PC-3 (cell line): ENCODE measurements around the gene ANKRD45. TPM values are rescaled to one million over a fixed set of nuclear protein-coding genes. Genes with fewer than 3 reads are reported as not detected.
"Not testable (repeated sequence)": the region's sequence is repeated elsewhere in the genome, so short reads cannot be mapped to it uniquely, and the experiment has no call there.

Source experiments
- ATAC-seq: fragments of 200-7000 bp; cut with Tn5 transposase; 2 replicates; pipeline ENCODE4 v1.9.1; 2020; ENCODE audit warnings: mild to moderate bottlenecking, moderate library complexity
- BruUV-seq: library from RNA; stranded (reverse); fragments of 400-500 nt; replicated peaks from 2 replicates; lab custom pipeline; 2021; lab: Mats Ljungman, UMichigan
- CTCF ChIA-PET: fragments of 300-600 bp; sonication (Branson Sonifier 250); formaldehyde crosslinking; loops from one replicate; lab custom pipeline; 2022; ENCODE audit warnings: antibody characterized with exemption; lab: Charles Lee
- POLR2A ChIA-PET: fragments of 300-600 bp; sonication (Branson Sonifier 250); formaldehyde crosslinking; loops from one replicate; lab custom pipeline; 2022; ENCODE audit warnings: antibody characterized with exemption; ENCODE audit not compliant: unreplicated experiment; lab: Charles Lee
- DNase-seq: peaks from one replicate; pipeline ENCODE4 v3.0.0-alpha.2; 2015
- H2AFZ ChIP-seq: fragments of 300-600 bp; sonication (generic); 2 replicates; pipeline ENCODE4 v1.6.0; 2016; ENCODE audit warnings: antibody characterized with exemption, low read length
- H3F3A ChIP-seq: fragments of 300-600 bp; sonication (generic); one replicate; pipeline ENCODE4 v1.6.0; 2017; ENCODE audit warnings: antibody characterized with exemption, low read length, control low read depth, mild to moderate bottlenecking; ENCODE audit not compliant: unreplicated experiment
- H3K27ac ChIP-seq: fragments of 300-600 bp; sonication (generic); 2 replicates; pipeline ENCODE4 v1.5.1; 2016; ENCODE audit warnings: mild to moderate bottlenecking, low read length
- H3K27me3 ChIP-seq: fragments of 300-600 bp; sonication (generic); 2 replicates; pipeline ENCODE4 v1.6.1; 2016; ENCODE audit warnings: low read length, mixed read lengths
- H3K36me3 ChIP-seq: fragments of 300-600 bp; sonication (generic); 2 replicates; pipeline ENCODE4 v1.6.1; 2016; ENCODE audit warnings: low read depth, mixed run types, low read length, mixed read lengths
- H3K4me1 ChIP-seq: fragments of 300-600 bp; sonication (generic); 2 replicates; pipeline ENCODE4 v1.5.1; 2016; ENCODE audit warnings: low read length; ENCODE audit not compliant: insufficient read depth
- H3K4me2 ChIP-seq: fragments of 300-600 bp; sonication (generic); 2 replicates; pipeline ENCODE4 v1.6.0; 2016; ENCODE audit warnings: low read length
- H3K4me3 ChIP-seq: fragments of 300-600 bp; sonication (generic); 2 replicates; pipeline ENCODE4 v1.5.1; 2016; ENCODE audit warnings: mild to moderate bottlenecking, low read length, mixed read lengths
- H3K79me2 ChIP-seq: fragments of 300-600 bp; sonication (generic); 2 replicates; pipeline ENCODE4 v1.6.1; 2017; ENCODE audit warnings: low read length, mixed read lengths
- H3K9ac ChIP-seq: fragments of 300-600 bp; sonication (generic); 2 replicates; pipeline ENCODE4 v1.6.0; 2016; ENCODE audit warnings: mild to moderate bottlenecking, low read length
- H3K9me2 ChIP-seq: fragments of 300-600 bp; sonication (generic); replicated peaks from 2 replicates; pipeline ENCODE4 v1.6.1; 2016; ENCODE audit warnings: mixed run types, low read length, mixed read lengths
- H3K9me3 ChIP-seq: fragments of 300-600 bp; sonication (generic); 2 replicates; pipeline ENCODE4 v1.6.1; 2016; ENCODE audit warnings: low read length, mixed read lengths
- H4K20me1 ChIP-seq: fragments of 300-600 bp; sonication (generic); 2 replicates; pipeline ENCODE4 v1.6.1; 2016; ENCODE audit warnings: low read length, mixed read lengths
- CTCF ChIP-seq: fragments of 300-600 bp; sonication (generic); conservative IDR thresholded peaks from 2 replicates; pipeline ENCODE4 v1.5.1; 2017; ENCODE audit warnings: antibody characterized with exemption, low read depth, mild to moderate bottlenecking, low read length
- EZH2 ChIP-seq: fragments of 300-600 bp; sonication (generic); IDR thresholded peaks from one replicate; pipeline ENCODE4 v1.6.1; 2017; ENCODE audit warnings: antibody characterized with exemption, mild to moderate bottlenecking, low read length; ENCODE audit not compliant: unreplicated experiment
- EZH2phosphoT487 ChIP-seq: fragments of 300-600 bp; sonication (generic); IDR thresholded peaks from 2 replicates; pipeline ENCODE4 v1.6.1; 2018; ENCODE audit warnings: mild to moderate bottlenecking, antibody characterized with exemption, low read length, borderline replicate concordance
- intact Hi-C: fragments of 100-400 bp; cut with micrococcal nuclease; formaldehyde crosslinking; loops from 2 replicates; pipeline ENCODE4 v1.9.0; 2023
- total RNA-seq: library from RNA; depleted of rRNA; stranded (reverse); fragments of >200 nt; gene quantifications from 2 replicates; pipeline ENCODE4 v1.2.3, GENCODE V29; 2014

Gene ANKRD45
- total RNA-seq, 1 experiment from 2014 or later = not detected

- H2AFZ ChIP-seq = peak overlapping the region; percentile 7
- intact Hi-C loops = loop anchor here (5.0 kb wide), 2 partner anchors 54 to 214 kb away; no protein-coding TSS in a partner anchor
Measured at GRCh38 chr1:173646656-173647055, 23.0 kb downstream of the ANKRD45 start.

GRCh38 chr1:173642450-173643139 lies 27.1 kb downstream of the ANKRD45 start:
- H3K4me3 ChIP-seq, H3K27ac ChIP-seq, H3K4me1 ChIP-seq, H4K20me1 ChIP-seq, H3K9ac ChIP-seq, H3K9me3 ChIP-seq, H3K36me3 ChIP-seq, H2AFZ ChIP-seq, H3K79me2 ChIP-seq, DNase-seq, CTCF ChIA-PET, H3K27me3 ChIP-seq, ATAC-seq, POLR2A ChIA-PET, H3F3A ChIP-seq, H3K4me2 ChIP-seq, BruUV-seq, intact Hi-C loops, H3K9me2 ChIP-seq: not testable (repeated sequence)

More at GRCh38 chr1:173646656-173647055, 23.0 kb downstream of the ANKRD45 start:
- peak; percentile 39 for ATAC-seq
- Histone ChIP-seq H3K9me2 (no peaks in the 10 kb centered on the region), H3K27me3 (no peaks in the 10 kb centered on the region), H3K4me3 (no peak overlapping the region), H3K79me2 (no peaks in the 10 kb centered on the region), H3K4me1 (peaks cover 24% of the 10 kb centered on the region), H3K36me3 (no peaks in the 10 kb centered on the region), H3K4me2 (no peak overlapping the region), H4K20me1 (no peaks in the 10 kb centered on the region), H3K9me3 (no peaks in the 10 kb centered on the region), H3K27ac (no peak overlapping the region), H3F3A (no peaks in the 10 kb centered on the region), H3K9ac (no peak overlapping the region)
- ChIA-PET CTCF (interaction anchor here (0.6 kb wide), 3 partner anchors 42 to 423 kb away, joined by 3 to 4 read pairs (median 3); partner anchors contain the start of gene DARS2), POLR2A (no interaction called here)
- no TSS peak for BruUV-seq
- TF ChIP-seq CTCF (no peak), EZH2phosphoT487 (no peak), EZH2 (no peak)
- peak; percentile 64 for DNase-seq

GRCh38 chr1:173639102-173639501 lies 30.5 kb downstream of the ANKRD45 start:
- CTCF ChIA-PET = interaction anchor here (0.6 kb wide), 1 partner anchor 145 kb away, joined by 3 read pairs; no protein-coding TSS in a partner anchor

More at GRCh38 chr1:173639102-173639501, 30.5 kb downstream of the ANKRD45 start:
- DNase-seq (no peak), ATAC-seq (no peak)
- H3K4me2 ChIP-seq = no peak overlapping the region
- no peaks in the 10 kb centered on the region for H4K20me1 ChIP-seq
- H3K36me3 ChIP-seq = no peaks in the 10 kb centered on the region
- H3K27me3 ChIP-seq = no peaks in the 10 kb centered on the region
- no peak overlapping the region for H2AFZ ChIP-seq
- H3K27ac ChIP-seq = no peak overlapping the region
- TF ChIP-seq EZH2 = no peak
- TF ChIP-seq CTCF = no peak
- TF ChIP-seq EZH2phosphoT487 = no peak
- intact Hi-C loops = no loop called here
- peaks cover 8% of the 10 kb centered on the region; the same call in 1 of the 2 replicates for H3K9me3 ChIP-seq
- no peaks in the 10 kb centered on the region for H3K9me2 ChIP-seq
- BruUV-seq = no TSS peak
- H3K79me2 ChIP-seq = no peaks in the 10 kb centered on the region
- no peaks in the 10 kb centered on the region for H3F3A ChIP-seq
- no peak overlapping the region for H3K9ac ChIP-seq
- no peak overlapping the region for H3K4me3 ChIP-seq
- no peaks in the 10 kb centered on the region for H3K4me1 ChIP-seq
- POLR2A ChIA-PET = no interaction called here
